Breast epithelium (tissue), 4 donors: ENCODE results near the gene PRDM1. TPM values are rescaled to one million over a fixed set of nuclear protein-coding genes. Genes with fewer than 3 reads are reported as not detected.

Source experiments
- DNase-seq, 2 donors: peaks; one replicate each; pipeline ENCODE4 v3.0.0-alpha.2; 2019; ENCODE audit warnings: low spot score in 2 of 2
- H3K27ac ChIP-seq, 2 donors: fragments of 200-600 bp; sonication (generic) in 1 of 2; one replicate each; pipeline ENCODE4 v1.5.1; 2016 to 2019; ENCODE audit warnings: mild to moderate bottlenecking in 1 of 2
- H3K27me3 ChIP-seq, 2 donors: fragments of 200-600 bp; sonication (generic) in 1 of 2; one replicate each; pipeline versions ENCODE4 v1.5.1 to v1.6.0; 2017 to 2019; ENCODE audit warnings: control low read depth in 1 of 2, mild to moderate bottlenecking in 1 of 2
- H3K36me3 ChIP-seq: fragments of 200-600 bp; one replicate; pipeline ENCODE4 v1.5.1; 2019
- H3K4me1 ChIP-seq, 2 donors: fragments of 200-600 bp; sonication (generic); one replicate each; pipeline ENCODE4 v1.5.1; 2016 to 2019; ENCODE audit warnings: control low read depth in 1 of 2
- H3K4me3 ChIP-seq, 3 donors: fragments of 200-600 bp; sonication (generic); 1 replicate in 2 of 3; 2 replicates in 1 of 3; pipeline ENCODE4 v1.5.1; 2016 to 2019; ENCODE audit warnings: mild to moderate bottlenecking in 3 of 3, moderate library complexity in 2 of 3
- H3K9me3 ChIP-seq, 2 donors: fragments of 200-600 bp; sonication (generic) in 1 of 2; one replicate each; pipeline ENCODE4 v1.5.1; 2016 to 2019; ENCODE audit warnings: control low read depth in 1 of 2
- POLR2A ChIP-seq: fragments of 450-650 bp; IDR thresholded peaks from one replicate; pipeline ENCODE4 v1.6.1; 2016; ENCODE audit warnings: antibody characterized with exemption, mild to moderate bottlenecking, moderate library complexity
- POLR2AphosphoS5 ChIP-seq, 3 donors: sonication (generic); formaldehyde crosslinking; IDR thresholded peaks; one replicate each; pipeline ENCODE4 v1.6.1; 2017; ENCODE audit warnings: antibody characterized with exemption in 3 of 3
- intact Hi-C: fragments of 100-400 bp; cut with DNase I; formaldehyde crosslinking; loops from one replicate; pipeline ENCODE4 v1.15.1; 2023; ENCODE audit warnings: low total_unique reads
- total RNA-seq, 3 donors: library from RNA; depleted of rRNA; stranded (reverse); fragments of >200 nt; gene quantifications; one replicate each; pipeline ENCODE4 v1.1.0, GENCODE V29; 2016
- TF ChIP-seq, protein P1 (sequence below), 3 donors: fragments of 450-650 bp; IDR thresholded peaks; one replicate each; pipeline ENCODE4 v1.5.1; 2016 to 2017; ENCODE audit warnings: antibody characterized with exemption in 3 of 3, mild to moderate bottlenecking in 3 of 3, moderate library complexity in 3 of 3

The PRDM1 gene
- total RNA-seq, 3 donors from 2014 or later: 6.9 to 16.0 (median 13.1) TPM

DNA sequence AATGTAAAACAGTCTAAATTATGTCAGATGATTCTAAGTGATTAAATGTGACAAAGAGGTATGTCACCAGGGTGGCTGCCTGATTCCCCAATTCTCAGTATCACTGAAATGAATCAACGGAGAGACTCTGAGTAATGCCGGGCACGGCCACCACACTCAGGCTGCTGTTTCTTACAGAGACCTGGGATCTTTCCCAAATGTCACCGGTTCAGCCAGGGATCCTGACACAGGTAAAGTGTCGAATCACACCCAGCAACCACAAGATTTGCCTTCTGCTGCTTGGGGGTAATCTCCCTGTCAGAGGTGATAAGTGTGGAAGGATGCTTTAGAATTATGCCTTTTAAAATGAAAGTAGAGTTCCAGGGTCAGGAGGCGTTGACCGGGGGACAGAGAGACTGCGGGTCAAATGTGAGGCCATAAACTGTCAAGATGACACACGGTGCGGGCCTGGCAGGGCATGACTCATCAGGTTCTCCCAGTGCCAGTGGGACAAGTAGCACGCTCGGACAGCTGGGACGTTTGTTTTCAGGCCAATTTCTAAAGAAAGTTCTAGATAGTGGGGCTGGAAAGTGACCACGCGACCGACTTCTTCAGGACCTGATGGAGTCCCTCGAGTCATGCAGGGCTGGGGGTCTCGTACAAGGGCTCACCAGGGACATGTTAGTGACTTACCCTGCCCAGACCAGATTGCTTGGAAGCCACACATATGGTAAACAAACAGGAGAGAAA is 48.9 kb downstream of the PRDM1 start:
- no peaks in the 10 kb centered on the region for H3K36me3 ChIP-seq

DNA sequence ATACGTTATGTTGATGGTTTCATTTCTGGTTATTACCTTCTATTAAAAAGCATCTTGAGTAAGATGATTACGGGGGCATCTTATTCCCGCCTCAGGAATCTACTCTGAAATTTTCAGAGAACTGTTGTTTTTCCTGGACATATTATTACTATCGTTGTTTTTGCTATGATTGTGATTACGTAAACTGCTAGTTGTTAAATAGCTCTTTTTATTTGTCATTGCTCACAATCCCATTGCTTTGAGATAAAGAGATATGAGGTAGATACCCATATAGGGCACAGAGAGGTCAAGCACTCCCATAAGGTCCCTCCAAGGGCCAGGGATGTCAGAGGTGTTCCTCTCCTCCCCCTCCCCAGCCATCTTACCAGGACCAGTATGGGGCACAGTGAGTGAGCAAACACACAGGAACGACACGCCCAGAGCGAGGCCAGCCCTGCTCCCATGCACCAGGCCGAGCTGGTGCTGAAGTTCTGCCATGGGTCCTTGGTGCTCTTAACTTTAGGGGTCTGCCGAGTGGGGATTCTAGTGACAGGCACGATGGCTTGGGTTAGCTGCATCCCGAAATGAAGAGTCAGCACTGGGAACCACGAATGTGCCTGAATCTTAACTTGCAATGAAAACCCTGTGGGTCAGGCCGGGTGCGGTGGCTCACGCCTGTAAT is 49.9 kb downstream of the PRDM1 start:
- H3K9me3 ChIP-seq: no peaks in the 10 kb centered on the region
- no peak for TF ChIP-seq POLR2A
- no peak for TF ChIP-seq POLR2AphosphoS5 (IDR thresholded peaks at IDR 0.05)
- TF ChIP-seq, protein P1, sequence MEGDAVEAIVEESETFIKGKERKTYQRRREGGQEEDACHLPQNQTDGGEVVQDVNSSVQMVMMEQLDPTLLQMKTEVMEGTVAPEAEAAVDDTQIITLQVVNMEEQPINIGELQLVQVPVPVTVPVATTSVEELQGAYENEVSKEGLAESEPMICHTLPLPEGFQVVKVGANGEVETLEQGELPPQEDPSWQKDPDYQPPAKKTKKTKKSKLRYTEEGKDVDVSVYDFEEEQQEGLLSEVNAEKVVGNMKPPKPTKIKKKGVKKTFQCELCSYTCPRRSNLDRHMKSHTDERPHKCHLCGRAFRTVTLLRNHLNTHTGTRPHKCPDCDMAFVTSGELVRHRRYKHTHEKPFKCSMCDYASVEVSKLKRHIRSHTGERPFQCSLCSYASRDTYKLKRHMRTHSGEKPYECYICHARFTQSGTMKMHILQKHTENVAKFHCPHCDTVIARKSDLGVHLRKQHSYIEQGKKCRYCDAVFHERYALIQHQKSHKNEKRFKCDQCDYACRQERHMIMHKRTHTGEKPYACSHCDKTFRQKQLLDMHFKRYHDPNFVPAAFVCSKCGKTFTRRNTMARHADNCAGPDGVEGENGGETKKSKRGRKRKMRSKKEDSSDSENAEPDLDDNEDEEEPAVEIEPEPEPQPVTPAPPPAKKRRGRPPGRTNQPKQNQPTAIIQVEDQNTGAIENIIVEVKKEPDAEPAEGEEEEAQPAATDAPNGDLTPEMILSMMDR (IDR thresholded peaks at IDR 0.05): no peak
- no peaks in the 10 kb centered on the region for H3K4me1 ChIP-seq
- no peak for DNase-seq
- intact Hi-C loops: no loop called here
- no peaks in the 10 kb centered on the region for H3K27me3 ChIP-seq
- no peak overlapping the region for H3K27ac ChIP-seq
- H3K36me3 ChIP-seq: no peaks in the 10 kb centered on the region
- no peak overlapping the region for H3K4me3 ChIP-seq

More for the DNA sequence above, 48.9 kb downstream of the PRDM1 start:
- Histone ChIP-seq H3K9me3 (no peaks in the 10 kb centered on the region), H3K27ac (no peak overlapping the region), H3K4me3 (no peak overlapping the region), H3K4me1 (no peaks in the 10 kb centered on the region), H3K27me3 (no peaks in the 10 kb centered on the region)
- DNase-seq: no peak
- TF ChIP-seq POLR2A: no peak
- TF ChIP-seq, protein P1 (IDR thresholded peaks at IDR 0.05): no peak
- TF ChIP-seq POLR2AphosphoS5 (IDR thresholded peaks at IDR 0.05): no peak
- intact Hi-C loops: no loop called here

DNA sequence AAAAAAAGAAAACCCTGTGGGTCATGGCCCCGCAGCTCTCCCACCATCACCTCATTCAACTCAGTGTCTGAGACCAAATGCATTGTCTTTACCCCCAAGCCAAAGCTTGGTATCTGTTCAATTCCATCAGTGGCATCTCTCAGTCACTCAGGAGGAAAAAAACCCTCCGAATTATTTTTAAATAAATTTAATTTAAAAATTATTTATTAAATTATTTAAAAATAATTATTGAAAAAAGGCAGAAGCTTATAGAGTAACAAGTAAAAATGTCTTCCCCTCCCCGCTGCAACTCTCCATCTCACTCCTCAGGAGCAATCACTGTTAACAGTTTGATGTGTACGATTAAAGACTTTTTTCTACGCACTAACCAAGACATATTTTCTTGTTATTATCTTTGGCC is 50.7 kb downstream of the PRDM1 start:
- Histone ChIP-seq H3K36me3 (no peaks in the 10 kb centered on the region), H3K4me1 (no peaks in the 10 kb centered on the region), H3K4me3 (no peak overlapping the region), H3K27ac (no peak overlapping the region), H3K9me3 (no peaks in the 10 kb centered on the region), H3K27me3 (no peaks in the 10 kb centered on the region)
- TF ChIP-seq POLR2A (no peak), POLR2AphosphoS5 (IDR thresholded peaks at IDR 0.05) (no peak)
- TF ChIP-seq, protein P1 (IDR thresholded peaks at IDR 0.05): no peak
- intact Hi-C loops: no loop called here
- no peak for DNase-seq

DNA sequence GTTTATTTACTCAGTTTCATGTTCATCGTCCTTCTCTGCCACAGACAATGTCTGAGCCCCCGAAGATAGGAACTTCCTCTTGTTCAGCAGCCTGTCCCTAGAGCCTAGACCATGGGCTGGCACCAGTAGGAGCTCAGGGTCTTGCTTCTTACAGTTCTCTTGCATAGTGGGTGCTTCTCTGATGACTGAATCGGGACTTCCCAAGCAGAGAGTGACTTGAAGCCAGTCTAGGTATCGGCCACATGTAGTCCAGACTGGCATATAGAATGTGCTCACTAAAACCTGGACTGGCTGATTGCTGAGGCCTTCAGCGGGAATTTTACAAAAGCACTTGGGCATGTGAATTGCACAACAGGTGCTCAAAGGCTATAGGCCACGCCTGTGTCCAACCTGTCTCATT is 52.0 kb downstream of the PRDM1 start:
- intact Hi-C loops: no loop called here
- no peak overlapping the region for H3K27ac ChIP-seq
- TF ChIP-seq POLR2A: no peak
- TF ChIP-seq POLR2AphosphoS5 (IDR thresholded peaks at IDR 0.05): no peak
- TF ChIP-seq, protein P1 (IDR thresholded peaks at IDR 0.05): no peak
- no peak for DNase-seq
- H3K4me1 ChIP-seq: no peaks in the 10 kb centered on the region
- no peaks in the 10 kb centered on the region for H3K36me3 ChIP-seq
- H3K4me3 ChIP-seq: no peak overlapping the region
- no peaks in the 10 kb centered on the region for H3K27me3 ChIP-seq
- H3K9me3 ChIP-seq: no peaks in the 10 kb centered on the region

DNA sequence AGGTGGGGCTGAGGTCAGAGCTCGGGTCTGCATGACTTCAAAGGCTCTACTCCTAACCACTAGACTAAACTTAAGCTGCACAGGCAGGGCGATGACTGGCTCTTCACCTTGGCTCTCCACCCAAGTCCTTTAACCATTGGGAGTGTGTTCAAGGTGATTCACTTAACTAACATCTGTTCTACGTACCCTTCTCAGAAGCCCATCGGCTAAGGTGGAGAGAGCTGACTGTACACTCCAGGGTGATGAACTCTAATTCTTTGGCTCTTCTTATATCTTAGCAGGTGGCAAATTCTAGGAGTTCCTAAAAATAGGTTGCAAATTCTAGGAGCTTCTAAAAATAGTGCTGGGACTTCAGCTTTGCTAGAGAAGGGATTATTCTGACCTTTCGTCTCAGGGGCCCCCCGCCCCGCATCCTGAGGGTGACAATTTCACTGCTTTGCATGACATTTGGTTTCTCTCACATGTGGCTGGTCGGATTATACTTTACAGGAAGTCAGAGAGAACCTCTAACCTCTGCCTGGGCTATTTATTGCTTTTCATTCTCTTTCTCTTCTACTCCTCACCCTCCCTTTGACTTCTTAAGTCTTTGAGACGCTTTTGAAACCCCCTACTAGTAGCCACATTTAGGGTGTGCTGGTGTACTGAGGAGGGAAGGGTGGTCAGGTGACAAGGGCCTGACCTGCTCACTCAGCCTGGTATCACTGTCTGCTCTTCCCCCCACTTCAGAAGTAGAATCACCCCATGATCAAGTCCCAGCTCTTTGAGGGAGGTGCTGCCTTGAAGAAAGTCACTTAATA is 55.5 kb downstream of the PRDM1 start:
- Histone ChIP-seq H3K36me3 (no peaks in the 10 kb centered on the region), H3K27ac (no peak overlapping the region), H3K4me3 (no peak overlapping the region), H3K9me3 (no peaks in the 10 kb centered on the region), H3K27me3 (no peaks in the 10 kb centered on the region), H3K4me1 (no peaks in the 10 kb centered on the region)
- TF ChIP-seq, protein P1 (IDR thresholded peaks at IDR 0.05): no peak
- TF ChIP-seq POLR2A (no peak), POLR2AphosphoS5 (IDR thresholded peaks at IDR 0.05) (no peak)
- DNase-seq: no peak
- intact Hi-C loops: no loop called here
